Erythroblast (primary cell): ENCODE data around the gene SNX32.

Experiments used
- DNase-seq, 2 experiments: peaks; one replicate each; lab custom pipeline; 2025; lab: John Stamatoyannopoulos, UW
- GATA1 ChIP-seq: IDR thresholded peaks from 2 replicates; pipeline ENCODE4 v1.6.1; 2011; ENCODE audit warnings: low read depth, mild to moderate bottlenecking, control low read depth, low read length, moderate library complexity
- POLR2A ChIP-seq: IDR thresholded peaks from 2 replicates; pipeline ENCODE4 v1.6.1; 2011; ENCODE audit warnings: mild to moderate bottlenecking, low read length

SNX32 gene

GRCh38 chr11:65792456-65792855 is 41.3 kb upstream of the SNX32 start:
- no peak for DNase-seq

GRCh38 chr11:65793144-65793581 is 40.6 kb upstream of the SNX32 start:
- no peak for TF ChIP-seq POLR2A
- no peak for TF ChIP-seq GATA1
- no peak for DNase-seq

More at GRCh38 chr11:65792456-65792855, 41.3 kb upstream of the SNX32 start:
- TF ChIP-seq GATA1 (no peak), POLR2A (no peak)

- no peak for DNase-seq
- TF ChIP-seq GATA1 (no peak), POLR2A (no peak)
Observed at GRCh38 chr11:65793625-65794400, 40.0 kb upstream of the SNX32 start.

DNA sequence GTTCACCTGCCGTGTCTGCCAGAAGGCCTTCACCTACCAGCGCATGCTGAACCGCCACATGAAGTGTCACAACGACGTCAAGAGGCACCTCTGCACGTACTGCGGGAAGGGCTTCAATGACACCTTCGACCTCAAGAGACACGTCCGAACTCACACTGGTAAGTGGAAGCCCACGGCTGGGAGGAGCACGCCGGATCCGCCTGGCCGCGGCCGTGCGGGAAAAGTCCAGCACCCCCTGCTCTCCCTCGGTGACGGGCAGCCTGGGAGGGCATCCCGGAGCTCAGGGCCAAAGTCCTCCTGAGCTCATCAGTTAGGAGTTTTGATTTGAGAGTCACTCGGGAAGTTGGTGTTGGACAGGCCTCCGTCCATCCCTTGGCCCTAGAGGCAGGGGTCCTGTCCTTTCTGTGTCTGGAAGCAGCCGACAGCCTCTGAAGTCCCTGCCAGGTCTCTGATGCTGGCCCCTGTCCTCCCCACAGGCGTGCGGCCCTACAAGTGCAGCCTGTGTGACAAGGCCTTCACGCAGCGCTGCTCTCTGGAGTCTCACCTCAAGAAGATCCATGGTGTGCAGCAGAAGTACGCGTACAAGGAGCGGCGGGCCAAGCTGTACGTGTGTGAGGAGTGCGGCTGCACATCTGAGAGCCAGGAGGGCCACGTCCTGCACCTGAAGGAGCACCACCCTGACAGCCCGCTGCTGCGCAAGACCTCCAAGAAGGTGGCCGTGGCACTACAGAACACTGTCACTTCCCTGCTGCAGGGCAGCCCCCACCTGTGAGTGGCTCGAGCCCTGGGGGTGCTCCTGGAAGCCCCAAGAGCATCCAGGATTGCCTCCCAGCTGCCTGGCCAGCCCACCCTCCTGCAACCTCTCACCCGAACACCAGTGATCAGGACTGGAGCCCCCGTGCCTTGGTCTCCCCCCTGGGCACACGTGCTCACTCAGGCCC is 38.9 kb upstream of the SNX32 start:
- DNase-seq = no peak
- TF ChIP-seq POLR2A (no peak), GATA1 (no peak)

DNA sequence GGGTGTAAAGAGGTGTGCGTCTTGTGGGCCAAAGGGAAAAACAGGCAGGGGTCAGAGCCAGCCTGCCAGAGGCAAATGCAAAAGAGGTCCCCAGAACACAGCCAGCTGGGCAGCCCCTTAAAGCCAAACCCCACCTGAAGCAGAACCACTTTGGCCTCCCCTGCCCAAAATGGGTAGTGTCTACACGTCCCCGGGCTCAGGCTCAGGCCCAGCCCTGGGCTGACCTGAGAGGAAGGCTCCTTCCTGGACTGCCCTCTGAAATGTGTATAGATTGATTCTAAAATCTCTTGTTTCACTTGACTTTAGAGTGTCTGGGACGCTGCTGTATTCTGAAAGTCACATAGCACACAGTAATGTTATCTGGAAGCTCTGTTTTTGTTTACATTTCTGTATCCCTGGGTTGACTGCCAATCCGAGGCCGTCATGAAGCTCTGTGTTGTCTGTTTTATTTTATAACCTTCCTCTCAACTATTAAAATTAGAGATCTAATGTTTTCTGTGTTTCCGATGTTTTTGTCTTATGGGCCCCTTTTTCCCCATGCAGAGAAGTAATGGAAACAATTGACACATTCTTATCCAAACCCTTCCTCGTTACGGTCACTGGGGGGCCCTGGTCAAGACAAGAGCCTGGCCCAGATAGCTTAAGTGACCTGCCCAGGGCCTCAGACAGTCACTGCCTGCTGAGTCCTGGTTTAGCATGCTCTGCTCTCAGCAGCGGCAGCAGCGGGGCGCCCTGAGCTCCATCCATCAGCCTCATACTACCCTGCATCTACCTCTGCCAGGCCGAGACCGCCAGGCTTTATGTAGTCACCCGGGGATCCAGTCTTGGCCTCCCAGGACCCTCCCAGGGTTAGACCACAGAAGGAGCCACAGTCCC is 36.8 kb upstream of the SNX32 start:
- TF ChIP-seq GATA1 = no peak
- TF ChIP-seq POLR2A = no peak
- DNase-seq = no peak

GRCh38 chr11:65797711-65798110 is 36.1 kb upstream of the SNX32 start:
- DNase-seq = no peak
- no peak for TF ChIP-seq POLR2A
- no peak for TF ChIP-seq GATA1

GRCh38 chr11:65798882-65799281 is 34.9 kb upstream of the SNX32 start:
- DNase-seq = no peak
- TF ChIP-seq POLR2A (no peak), GATA1 (no peak)

DNA sequence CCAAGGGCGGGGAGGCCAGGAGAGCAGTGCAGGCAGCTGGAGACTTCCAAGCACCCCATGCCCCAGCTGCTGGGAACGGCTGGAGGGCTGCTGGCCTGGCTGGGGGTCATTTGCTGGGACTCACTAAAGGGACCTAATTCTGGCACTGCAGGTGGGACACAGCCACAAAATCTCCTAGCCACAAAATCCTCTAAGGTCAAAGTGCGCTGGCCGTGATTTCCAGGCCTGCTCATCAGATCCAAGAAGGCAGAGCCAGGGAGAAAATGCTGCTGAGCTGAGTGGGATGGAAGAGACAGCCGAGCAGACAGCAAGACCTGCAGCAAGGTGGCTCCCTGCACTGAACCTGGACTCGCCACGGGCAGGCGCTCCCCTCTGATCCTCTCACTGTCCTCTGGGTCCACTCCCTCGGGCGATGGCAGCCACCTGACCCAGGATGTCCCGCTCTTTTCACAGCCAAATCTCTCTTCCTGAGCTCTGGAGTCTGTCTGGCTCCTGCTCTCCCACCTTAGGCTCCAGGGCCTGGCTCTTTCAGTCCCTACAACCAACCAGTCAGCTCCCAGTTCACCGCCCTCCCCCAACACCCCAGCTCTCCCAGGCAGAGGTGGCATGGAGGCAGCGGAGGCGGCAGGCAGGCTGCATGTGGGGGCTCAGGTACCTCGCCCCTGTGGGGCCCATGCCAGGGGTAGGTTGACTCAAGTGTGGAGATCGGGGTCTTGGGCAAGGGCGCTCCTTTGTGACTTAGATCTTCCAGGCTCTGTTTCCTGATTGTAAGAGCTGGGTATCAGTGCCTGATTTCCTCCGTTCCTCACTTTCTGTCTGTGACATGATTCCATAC is 32.4 kb upstream of the SNX32 start:
- DNase-seq = no peak
- TF ChIP-seq POLR2A (no peak), GATA1 (no peak)

- no peak for DNase-seq
- TF ChIP-seq POLR2A (no peak), GATA1 (no peak)
Observed at GRCh38 chr11:65802841-65803240, 30.9 kb upstream of the SNX32 start.

DNA sequence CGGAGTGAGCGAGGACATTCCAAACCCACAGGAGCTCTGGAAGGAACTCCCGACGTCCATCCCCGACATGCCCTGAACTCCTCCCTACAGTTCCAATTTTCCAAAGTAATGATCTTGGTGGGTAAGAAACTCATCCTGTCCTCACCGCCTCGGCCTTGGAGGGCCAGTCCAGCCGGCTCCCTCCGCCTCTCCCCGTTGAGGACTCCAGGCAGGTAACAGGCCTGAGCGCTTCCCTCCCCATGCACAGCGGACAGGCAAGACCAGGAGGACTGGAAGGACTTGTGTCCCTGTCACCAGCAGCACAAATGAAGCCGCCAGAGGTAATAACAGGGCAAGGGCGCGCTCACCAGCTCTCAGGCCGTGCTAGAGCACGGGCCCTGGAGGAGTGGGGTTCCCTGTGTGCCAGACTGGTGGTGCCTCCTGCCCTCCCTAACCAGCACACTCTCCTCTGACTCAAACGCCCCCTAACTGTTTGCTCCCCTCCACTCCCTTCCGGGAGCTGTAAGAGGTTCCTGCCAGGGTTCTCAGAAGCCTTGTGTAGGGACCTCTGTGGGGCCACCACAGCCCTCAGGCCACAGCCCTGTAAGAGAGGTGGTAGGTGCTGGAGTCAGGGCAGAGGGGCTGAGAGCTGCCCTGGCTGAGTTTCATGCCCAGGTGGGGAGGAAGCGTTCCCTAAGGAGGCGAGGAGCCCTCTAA is 29.8 kb upstream of the SNX32 start:
- no peak for TF ChIP-seq GATA1
- no peak for TF ChIP-seq POLR2A
- DNase-seq = no peak

DNA sequence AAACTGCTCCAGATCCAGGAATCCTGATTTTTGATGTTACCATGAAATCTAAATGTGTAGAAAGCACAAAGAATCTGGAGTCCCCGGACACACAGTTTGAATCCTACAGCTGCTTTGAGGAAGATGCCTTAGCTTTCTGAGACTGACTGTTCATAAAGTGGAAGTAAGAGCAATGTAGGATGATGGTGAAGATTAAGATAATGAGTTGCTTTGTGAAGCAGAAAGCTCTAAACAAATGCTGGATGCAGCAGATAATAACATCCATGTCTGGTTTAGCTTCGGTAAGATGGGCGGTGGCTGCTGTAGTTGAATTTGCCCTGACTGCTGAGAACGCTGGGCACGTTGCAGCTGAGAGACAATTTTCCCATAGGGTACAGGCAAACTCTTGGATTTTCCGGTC is 26.8 kb upstream of the SNX32 start:
- DNase-seq = peak in 1 of 2 experiments; percentile 23
- TF ChIP-seq POLR2A = no peak
- TF ChIP-seq GATA1 = no peak
